ENCODE measurements around the gene SLC28A3.

Gene SLC28A3

GRCh38 chr9:84317563-84317962 lies 23.0 kb downstream of the SLC28A3 start:
- DNase-seq = no peak
- Mint-ChIP-seq H3K27me3 (ENCODE audit: low read depth, poor library complexity) (peaks cover 11% of the 10 kb centered on the region), H3K9me3 (no peaks in the 10 kb centered on the region), H3K4me1 (peaks cover 5% of the 10 kb centered on the region), H3K4me3 (no peak overlapping the region), H3K27ac (no peak overlapping the region), H3K36me3 (ENCODE audit: low read depth) (no peaks in the 10 kb centered on the region)
- TF ChIP-seq CTCF (IDR thresholded peaks at IDR 0.05) = no peak

- peak; percentile 60 for DNase-seq
- no peak overlapping the region for H3K4me3 Mint-ChIP-seq
- TF ChIP-seq CTCF (IDR thresholded peaks at IDR 0.05) = peak; percentile 71
- H3K9me3 Mint-ChIP-seq = no peaks in the 10 kb centered on the region
- H3K36me3 Mint-ChIP-seq (ENCODE audit: low read depth) = no peaks in the 10 kb centered on the region
- H3K4me1 Mint-ChIP-seq = peaks cover 11% of the 10 kb centered on the region
- peaks cover 4% of the 10 kb centered on the region for H3K27me3 Mint-ChIP-seq (ENCODE audit: low read depth, poor library complexity)
- no peak overlapping the region for H3K27ac Mint-ChIP-seq
Observed at GRCh38 chr9:84315278-84315877, 25.2 kb downstream of the SLC28A3 start.

- no peak for TF ChIP-seq CTCF (IDR thresholded peaks at IDR 0.05)
- DNase-seq = no peak
- Mint-ChIP-seq H3K4me1 (peaks cover 17% of the 10 kb centered on the region), H3K9me3 (no peaks in the 10 kb centered on the region), H3K27ac (no peak overlapping the region), H3K27me3 (ENCODE audit: low read depth, poor library complexity) (peaks cover 4% of the 10 kb centered on the region), H3K4me3 (no peak overlapping the region), H3K36me3 (ENCODE audit: low read depth) (no peaks in the 10 kb centered on the region)
Observed at GRCh38 chr9:84314306-84314705, 26.3 kb downstream of the SLC28A3 start.

- H3K9me3 Mint-ChIP-seq = no peaks in the 10 kb centered on the region
- H3K36me3 Mint-ChIP-seq (ENCODE audit: low read depth) = no peaks in the 10 kb centered on the region
- no peak overlapping the region for H3K4me3 Mint-ChIP-seq
- H3K27ac Mint-ChIP-seq = peak overlapping the region; percentile 2
- no peak for DNase-seq
- H3K4me1 Mint-ChIP-seq = peaks cover 12% of the 10 kb centered on the region
- no peaks in the 10 kb centered on the region for H3K27me3 Mint-ChIP-seq (ENCODE audit: low read depth, poor library complexity)
- no peak for TF ChIP-seq CTCF (IDR thresholded peaks at IDR 0.05)
Observed at GRCh38 chr9:84310883-84311282, 29.7 kb downstream of the SLC28A3 start.

GRCh38 chr9:84305497-84306131 lies 34.9 kb downstream of the SLC28A3 start:
- no peak overlapping the region for H3K27ac Mint-ChIP-seq
- H3K36me3 Mint-ChIP-seq (ENCODE audit: low read depth) = no peaks in the 10 kb centered on the region
- TF ChIP-seq CTCF (IDR thresholded peaks at IDR 0.05) = no peak
- H3K4me1 Mint-ChIP-seq = peaks cover 6% of the 10 kb centered on the region
- H3K9me3 Mint-ChIP-seq = peaks cover 4% of the 10 kb centered on the region
- DNase-seq = no peak
- no peak overlapping the region for H3K4me3 Mint-ChIP-seq
- H3K27me3 Mint-ChIP-seq (ENCODE audit: low read depth, poor library complexity) = no peaks in the 10 kb centered on the region

GRCh38 chr9:84304166-84304565 lies 36.4 kb downstream of the SLC28A3 start:
- no peak for DNase-seq
- H3K4me3 Mint-ChIP-seq = no peak overlapping the region
- H3K27me3 Mint-ChIP-seq (ENCODE audit: low read depth, poor library complexity) = peaks cover 1% of the 10 kb centered on the region
- no peaks in the 10 kb centered on the region for H3K36me3 Mint-ChIP-seq (ENCODE audit: low read depth)
- peaks cover 4% of the 10 kb centered on the region for H3K9me3 Mint-ChIP-seq
- no peaks in the 10 kb centered on the region for H3K4me1 Mint-ChIP-seq
- TF ChIP-seq CTCF (IDR thresholded peaks at IDR 0.05) = no peak
- H3K27ac Mint-ChIP-seq = no peak overlapping the region
